Measurements from ENCODE around the gene OMG.

DNA sequence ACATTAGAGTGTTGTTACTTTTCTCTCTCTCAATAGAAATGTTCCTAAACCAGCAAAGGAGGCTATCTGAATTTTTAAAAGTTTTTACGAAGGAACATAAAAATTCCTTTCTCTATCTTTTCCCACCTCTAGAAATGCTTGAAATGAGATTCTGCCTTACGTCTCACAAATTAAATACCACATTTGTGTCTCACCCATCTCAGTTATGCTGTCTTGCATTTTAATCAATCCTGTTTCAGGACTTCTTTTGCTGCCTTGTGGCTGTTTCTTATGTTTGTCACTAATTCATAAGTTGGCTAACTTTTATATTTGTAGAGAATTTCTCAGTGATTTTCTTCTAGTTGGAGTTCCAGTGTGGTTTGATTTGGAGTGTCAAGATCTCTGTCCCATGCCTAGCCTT, 3.5 kb downstream of the OMG start:
- TF ChIP-seq, protein P1, sequence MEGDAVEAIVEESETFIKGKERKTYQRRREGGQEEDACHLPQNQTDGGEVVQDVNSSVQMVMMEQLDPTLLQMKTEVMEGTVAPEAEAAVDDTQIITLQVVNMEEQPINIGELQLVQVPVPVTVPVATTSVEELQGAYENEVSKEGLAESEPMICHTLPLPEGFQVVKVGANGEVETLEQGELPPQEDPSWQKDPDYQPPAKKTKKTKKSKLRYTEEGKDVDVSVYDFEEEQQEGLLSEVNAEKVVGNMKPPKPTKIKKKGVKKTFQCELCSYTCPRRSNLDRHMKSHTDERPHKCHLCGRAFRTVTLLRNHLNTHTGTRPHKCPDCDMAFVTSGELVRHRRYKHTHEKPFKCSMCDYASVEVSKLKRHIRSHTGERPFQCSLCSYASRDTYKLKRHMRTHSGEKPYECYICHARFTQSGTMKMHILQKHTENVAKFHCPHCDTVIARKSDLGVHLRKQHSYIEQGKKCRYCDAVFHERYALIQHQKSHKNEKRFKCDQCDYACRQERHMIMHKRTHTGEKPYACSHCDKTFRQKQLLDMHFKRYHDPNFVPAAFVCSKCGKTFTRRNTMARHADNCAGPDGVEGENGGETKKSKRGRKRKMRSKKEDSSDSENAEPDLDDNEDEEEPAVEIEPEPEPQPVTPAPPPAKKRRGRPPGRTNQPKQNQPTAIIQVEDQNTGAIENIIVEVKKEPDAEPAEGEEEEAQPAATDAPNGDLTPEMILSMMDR (IDR thresholded peaks at IDR 0.05; ENCODE audit: extremely low read depth in 1 of 2, insufficient read depth in 1 of 2, low read depth in 1 of 2, low read length in 2 of 2), result no peak
- TF ChIP-seq EZH2 (IDR thresholded peaks at IDR 0.05; ENCODE audit: borderline replicate concordance, low read depth, low read length, severe bottlenecking) (no peak), POLR2A (IDR thresholded peaks at IDR 0.05; ENCODE audit: low read depth, low read length) (no peak), POLR2AphosphoS5 (IDR thresholded peaks at IDR 0.05; ENCODE audit: insufficient read depth, low read depth, low read length) (no peak)
- TF ChIP-seq, protein P2, sequence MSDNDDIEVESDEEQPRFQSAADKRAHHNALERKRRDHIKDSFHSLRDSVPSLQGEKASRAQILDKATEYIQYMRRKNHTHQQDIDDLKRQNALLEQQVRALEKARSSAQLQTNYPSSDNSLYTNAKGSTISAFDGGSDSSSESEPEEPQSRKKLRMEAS (IDR thresholded peaks at IDR 0.05; ENCODE audit: insufficient read depth, insufficient read length), result no peak
